Smooth muscle cell (in vitro differentiated cells): ENCODE data around the gene CSAD. TPM values are rescaled to one million over a fixed set of nuclear protein-coding genes. Genes with fewer than 3 reads are reported as not detected.

Source experiments
- DNase-seq: peaks from one replicate; lab custom pipeline; 2025; ENCODE audit not compliant: unreplicated experiment; lab: John Stamatoyannopoulos, UW
- H2AFZ ChIP-seq: fragments of 200-600 bp; sonication (generic); 2 replicates; pipeline ENCODE4 v1.6.0; 2016; ENCODE audit warnings: antibody characterized with exemption, low read depth, mild to moderate bottlenecking
- H3F3A ChIP-seq: fragments of 200-600 bp; sonication (generic); 2 replicates; pipeline ENCODE4 v1.6.0; 2017; ENCODE audit warnings: antibody characterized with exemption, low read depth
- H3K27ac ChIP-seq: fragments of 200-600 bp; sonication (generic); 2 replicates; pipeline ENCODE4 v1.5.1; 2016; ENCODE audit warnings: low read depth, mild to moderate bottlenecking
- H3K27me3 ChIP-seq: fragments of 200-600 bp; sonication (generic); 2 replicates; pipeline ENCODE4 v1.6.1; 2016; ENCODE audit warnings: low read depth, mild to moderate bottlenecking
- H3K36me3 ChIP-seq: fragments of 200-600 bp; sonication (generic); 2 replicates; pipeline ENCODE4 v1.5.1; 2016; ENCODE audit warnings: low read depth
- H3K4me1 ChIP-seq: fragments of 200-600 bp; sonication (generic); 2 replicates; pipeline ENCODE4 v1.5.1; 2016; ENCODE audit warnings: low read depth
- H3K4me2 ChIP-seq: fragments of 200-600 bp; sonication (generic); 2 replicates; pipeline ENCODE4 v1.6.0; 2016; ENCODE audit warnings: mild to moderate bottlenecking
- H3K4me3 ChIP-seq: fragments of 200-600 bp; sonication (generic); 2 replicates; pipeline ENCODE4 v1.5.1; 2016; ENCODE audit warnings: mild to moderate bottlenecking
- H3K79me2 ChIP-seq: fragments of 200-600 bp; sonication (generic); 2 replicates; pipeline ENCODE4 v1.6.0; 2016; ENCODE audit warnings: low read depth, mild to moderate bottlenecking
- H3K9ac ChIP-seq: fragments of 200-600 bp; sonication (generic); 2 replicates; pipeline ENCODE4 v1.6.0; 2016; ENCODE audit warnings: low read depth
- H3K9me3 ChIP-seq: fragments of 200-600 bp; sonication (generic); replicated peaks from 2 replicates; pipeline ENCODE4 v1.5.1; 2016; ENCODE audit warnings: low read depth
- H4K20me1 ChIP-seq: fragments of 200-600 bp; sonication (generic); 2 replicates; pipeline ENCODE4 v1.6.0; 2016; ENCODE audit warnings: low read depth
- WGBS: methylation state at CpG from one replicate; pipeline ENCODE4 v1.1.7; 2016; ENCODE audit warnings: low lambda C conversion rate; 5-methylcytosine and 5-hydroxymethylcytosine counted together
- polyA plus RNA-seq: library from polyadenylated mRNA; unstranded; fragments of >200 nt; fragmentation: Nextera tagmentation; extraction: Ambion mirVana; gene quantifications from 2 replicates; pipeline ENCODE4 v1.2.1, GENCODE V29; 2016
- total RNA-seq: library from RNA; depleted of rRNA; stranded (reverse); fragments of >200 nt; gene quantifications from 2 replicates; pipeline ENCODE4 v1.2.3, GENCODE V29; 2014
- TF ChIP-seq, protein P1 (sequence below): fragments of 200-600 bp; sonication (generic); IDR thresholded peaks from 2 replicates; pipeline ENCODE4 v1.5.1; 2017; ENCODE audit warnings: borderline replicate concordance, mild to moderate bottlenecking, antibody characterized with exemption; ENCODE audit not compliant: insufficient read depth, poor library complexity, severe bottlenecking

Gene CSAD
- total and polyA plus RNA-seq, 2 experiments from 2014 or later: 4.8 to 10.6 TPM

DNA sequence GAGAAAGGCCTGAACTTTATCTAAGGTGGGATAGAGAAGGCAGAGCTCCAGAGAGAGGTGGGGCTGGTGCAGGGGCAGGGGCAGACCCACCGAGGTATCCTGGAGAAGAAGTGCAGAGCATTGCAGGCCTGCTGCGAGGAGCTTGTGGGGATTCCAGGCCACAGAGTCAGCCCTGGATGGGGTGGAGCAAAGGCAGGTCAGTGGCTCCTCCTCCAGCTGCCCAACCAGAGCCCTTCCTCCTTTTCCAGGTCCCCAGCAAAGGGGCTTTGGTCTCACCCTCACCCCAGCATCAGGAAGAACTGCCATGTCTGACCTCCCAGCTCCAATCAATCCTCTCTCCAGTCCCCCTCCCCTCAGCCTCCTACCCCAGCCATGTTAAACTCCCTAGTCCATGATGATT, 20.1 kb downstream of the CSAD start:
- no peak overlapping the region for H3K4me2 ChIP-seq
- no peak for DNase-seq
- no peak overlapping the region for H2AFZ ChIP-seq
- H3K79me2 ChIP-seq: no peaks in the 10 kb centered on the region
- H4K20me1 ChIP-seq: no peaks in the 10 kb centered on the region
- H3K9me3 ChIP-seq: no peaks in the 10 kb centered on the region
- 65% methylated on average over 2 of the region's 2 CpGs for WGBS
- H3K4me1 ChIP-seq: no peaks in the 10 kb centered on the region
- no peaks in the 10 kb centered on the region for H3K36me3 ChIP-seq
- TF ChIP-seq, protein P1, sequence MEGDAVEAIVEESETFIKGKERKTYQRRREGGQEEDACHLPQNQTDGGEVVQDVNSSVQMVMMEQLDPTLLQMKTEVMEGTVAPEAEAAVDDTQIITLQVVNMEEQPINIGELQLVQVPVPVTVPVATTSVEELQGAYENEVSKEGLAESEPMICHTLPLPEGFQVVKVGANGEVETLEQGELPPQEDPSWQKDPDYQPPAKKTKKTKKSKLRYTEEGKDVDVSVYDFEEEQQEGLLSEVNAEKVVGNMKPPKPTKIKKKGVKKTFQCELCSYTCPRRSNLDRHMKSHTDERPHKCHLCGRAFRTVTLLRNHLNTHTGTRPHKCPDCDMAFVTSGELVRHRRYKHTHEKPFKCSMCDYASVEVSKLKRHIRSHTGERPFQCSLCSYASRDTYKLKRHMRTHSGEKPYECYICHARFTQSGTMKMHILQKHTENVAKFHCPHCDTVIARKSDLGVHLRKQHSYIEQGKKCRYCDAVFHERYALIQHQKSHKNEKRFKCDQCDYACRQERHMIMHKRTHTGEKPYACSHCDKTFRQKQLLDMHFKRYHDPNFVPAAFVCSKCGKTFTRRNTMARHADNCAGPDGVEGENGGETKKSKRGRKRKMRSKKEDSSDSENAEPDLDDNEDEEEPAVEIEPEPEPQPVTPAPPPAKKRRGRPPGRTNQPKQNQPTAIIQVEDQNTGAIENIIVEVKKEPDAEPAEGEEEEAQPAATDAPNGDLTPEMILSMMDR: no peak
- no peaks in the 10 kb centered on the region for H3K27me3 ChIP-seq
- H3K4me3 ChIP-seq: no peak overlapping the region
- no peaks in the 10 kb centered on the region for H3F3A ChIP-seq
- H3K27ac ChIP-seq: no peak overlapping the region
- H3K9ac ChIP-seq: no peak overlapping the region

DNA sequence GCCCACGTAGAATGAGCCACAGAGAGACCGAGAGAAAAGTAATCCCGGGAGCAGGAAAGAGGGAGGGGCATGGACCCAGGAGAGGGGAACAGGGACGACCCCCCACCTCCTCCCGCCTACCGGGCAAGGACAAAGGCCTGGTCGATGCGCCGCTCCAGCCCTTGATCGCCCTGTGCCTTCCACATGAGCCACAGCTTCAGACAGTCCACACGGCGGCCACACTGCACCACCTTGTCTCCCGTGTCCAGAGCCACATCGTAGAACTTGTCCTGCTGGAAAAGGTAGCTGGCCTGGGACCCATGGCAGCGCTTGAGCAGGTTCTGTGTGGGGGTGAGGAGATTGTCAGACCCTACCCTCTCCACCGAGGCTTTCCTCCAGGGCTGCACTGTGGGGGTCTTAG, 20.7 kb downstream of the CSAD start:
- Histone ChIP-seq H3K9me3 (no peaks in the 10 kb centered on the region), H3K27ac (no peak overlapping the region), H2AFZ (no peak overlapping the region), H3K9ac (no peak overlapping the region), H4K20me1 (no peaks in the 10 kb centered on the region), H3K4me1 (no peaks in the 10 kb centered on the region), H3K27me3 (no peaks in the 10 kb centered on the region), H3K4me2 (no peak overlapping the region), H3K36me3 (no peaks in the 10 kb centered on the region), H3F3A (no peaks in the 10 kb centered on the region), H3K4me3 (no peak overlapping the region), H3K79me2 (no peaks in the 10 kb centered on the region)
- 88% methylated on average over 16 of the region's 16 CpGs for WGBS
- no peak for DNase-seq
- TF ChIP-seq, protein P1: no peak

DNA sequence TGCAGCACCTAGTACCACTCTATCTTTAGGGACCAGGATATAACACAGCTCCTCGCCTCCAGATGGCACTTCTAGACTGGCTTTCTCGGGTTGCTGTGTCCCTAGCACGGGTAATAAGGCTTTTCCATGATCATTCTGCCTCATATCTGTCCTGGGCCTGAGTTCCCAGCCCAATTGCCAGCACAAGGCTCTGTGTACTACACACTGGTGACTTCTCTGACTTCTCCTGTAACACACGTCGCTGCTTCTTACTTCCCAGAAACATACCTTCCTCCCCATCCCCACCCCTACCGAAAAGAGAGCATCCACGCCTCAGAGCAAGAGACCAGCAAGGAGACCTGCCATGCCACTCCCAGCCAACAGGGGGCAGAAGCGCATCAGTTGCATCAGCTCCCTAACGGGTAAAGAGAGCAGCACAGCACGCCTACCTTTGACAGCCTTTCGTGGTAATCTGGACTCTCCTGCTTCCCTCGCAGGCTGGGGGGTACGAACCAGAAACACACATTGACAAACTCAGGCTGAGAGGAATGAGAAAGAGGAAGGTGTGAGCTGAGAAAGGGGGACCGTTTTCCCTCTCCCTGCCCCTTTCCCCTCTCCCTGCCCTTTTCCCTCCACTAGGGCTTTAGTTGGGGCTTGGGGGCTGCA, 21.4 kb downstream of the CSAD start:
- Histone ChIP-seq H3K27me3 (no peaks in the 10 kb centered on the region), H4K20me1 (no peaks in the 10 kb centered on the region), H3K79me2 (no peaks in the 10 kb centered on the region), H3K4me3 (no peak overlapping the region), H3K4me2 (no peak overlapping the region), H3F3A (no peaks in the 10 kb centered on the region), H3K36me3 (no peaks in the 10 kb centered on the region), H3K27ac (no peak overlapping the region), H3K9ac (no peak overlapping the region), H2AFZ (peak overlapping the region; percentile 77), H3K9me3 (no peaks in the 10 kb centered on the region), H3K4me1 (no peaks in the 10 kb centered on the region)
- TF ChIP-seq, protein P1: peak; percentile 95
- 20% methylated on average over 14 of the region's 14 CpGs for WGBS
- DNase-seq: peak; percentile 55

DNA sequence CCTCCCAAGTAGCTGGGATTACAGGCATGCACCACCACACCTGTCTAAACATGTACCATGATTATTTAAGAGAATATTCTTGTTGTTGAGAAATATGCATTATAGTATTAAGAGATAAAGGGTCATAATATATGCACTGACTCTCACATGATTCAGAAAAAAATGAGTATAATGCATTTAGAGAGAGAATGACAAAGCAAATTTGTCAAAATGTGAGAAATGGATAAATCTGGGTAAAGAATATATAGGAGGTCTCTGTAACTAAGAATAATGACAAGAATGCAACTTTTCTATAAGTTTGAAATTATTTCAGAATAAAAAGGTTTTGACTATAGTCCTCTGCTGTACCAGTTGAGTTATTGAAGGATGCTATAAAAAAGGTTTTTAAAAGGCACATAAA, 28.3 kb downstream of the CSAD start:
- Histone ChIP-seq H3K9me3 (no peaks in the 10 kb centered on the region), H3K27me3 (no peaks in the 10 kb centered on the region), H3K4me2 (no peak overlapping the region), H4K20me1 (no peaks in the 10 kb centered on the region), H3K4me3 (no peak overlapping the region), H3K4me1 (no peaks in the 10 kb centered on the region), H2AFZ (no peak overlapping the region), H3K79me2 (no peaks in the 10 kb centered on the region), H3K9ac (no peak overlapping the region), H3K27ac (no peak overlapping the region), H3F3A (no peaks in the 10 kb centered on the region), H3K36me3 (no peaks in the 10 kb centered on the region)
- DNase-seq: no peak
- TF ChIP-seq, protein P1: no peak
